Lower leg skin (tissue), 4 donors: Measurements from ENCODE around the gene CDX1. TPM values are rescaled to one million over a fixed set of nuclear protein-coding genes. Genes with fewer than 3 reads are reported as not detected.
A peak's percentile ranks its signal among the peaks of the same experiment; 100 is the strongest.

ENCODE experiments used
- DNase-seq, 2 donors: peaks; one replicate each; pipeline ENCODE4 v3.0.0-alpha.2; 2019; ENCODE audit warnings: low spot score in 2 of 2
- H3K4me3 ChIP-seq: fragments of 200-600 bp; sonication (generic); 2 replicates; pipeline ENCODE4 v1.5.1; 2017; ENCODE audit warnings: mild to moderate bottlenecking, low read depth; ENCODE audit not compliant: poor library complexity, severe bottlenecking
- POLR2A ChIP-seq, 2 donors: fragments of 450-650 bp; IDR thresholded peaks; one replicate each; pipeline ENCODE4 v1.6.1; 2016 to 2017; ENCODE audit warnings: antibody characterized with exemption in 2 of 2, mild to moderate bottlenecking in 1 of 2, moderate library complexity in 1 of 2
- WGBS, 2 donors: methylation state at CpG; one replicate each; pipeline ENCODE4 v1.1.5; 2018; 5-methylcytosine and 5-hydroxymethylcytosine counted together
- intact Hi-C: fragments of 100-400 bp; cut with DNase I; formaldehyde crosslinking; loops from one replicate; pipeline ENCODE4 v1.15.0; 2023; ENCODE audit warnings: low total_unique reads
- total RNA-seq, 4 donors: library from RNA; depleted of rRNA; stranded (reverse); fragments of >200 nt; gene quantifications; one replicate each; pipeline ENCODE4 v1.1.0, GENCODE V29; 2016
- TF ChIP-seq, protein P1 (sequence below), 3 donors: fragments of 450-650 bp; IDR thresholded peaks; one replicate each; pipeline ENCODE4 v1.5.1; 2016; ENCODE audit warnings: antibody characterized with exemption in 3 of 3, mild to moderate bottlenecking in 3 of 3, moderate library complexity in 2 of 3

CDX1 gene
- total RNA-seq, 4 donors from 2014 or later: not detected

- intact Hi-C loops: no loop called here
- no peak for DNase-seq
- H3K4me3 ChIP-seq: no peak overlapping the region
- WGBS, 2 donors: 70 to 73% methylated on average over 2 of the region's 2 CpGs
- TF ChIP-seq, protein P1, sequence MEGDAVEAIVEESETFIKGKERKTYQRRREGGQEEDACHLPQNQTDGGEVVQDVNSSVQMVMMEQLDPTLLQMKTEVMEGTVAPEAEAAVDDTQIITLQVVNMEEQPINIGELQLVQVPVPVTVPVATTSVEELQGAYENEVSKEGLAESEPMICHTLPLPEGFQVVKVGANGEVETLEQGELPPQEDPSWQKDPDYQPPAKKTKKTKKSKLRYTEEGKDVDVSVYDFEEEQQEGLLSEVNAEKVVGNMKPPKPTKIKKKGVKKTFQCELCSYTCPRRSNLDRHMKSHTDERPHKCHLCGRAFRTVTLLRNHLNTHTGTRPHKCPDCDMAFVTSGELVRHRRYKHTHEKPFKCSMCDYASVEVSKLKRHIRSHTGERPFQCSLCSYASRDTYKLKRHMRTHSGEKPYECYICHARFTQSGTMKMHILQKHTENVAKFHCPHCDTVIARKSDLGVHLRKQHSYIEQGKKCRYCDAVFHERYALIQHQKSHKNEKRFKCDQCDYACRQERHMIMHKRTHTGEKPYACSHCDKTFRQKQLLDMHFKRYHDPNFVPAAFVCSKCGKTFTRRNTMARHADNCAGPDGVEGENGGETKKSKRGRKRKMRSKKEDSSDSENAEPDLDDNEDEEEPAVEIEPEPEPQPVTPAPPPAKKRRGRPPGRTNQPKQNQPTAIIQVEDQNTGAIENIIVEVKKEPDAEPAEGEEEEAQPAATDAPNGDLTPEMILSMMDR (IDR thresholded peaks at IDR 0.05): no peak
Measured at GRCh38 chr5:150153483-150153882, 13.1 kb upstream of the CDX1 start.

- peak overlapping the region; percentile 40 for H3K4me3 ChIP-seq
- intact Hi-C loops: no loop called here
- DNase-seq: no peak
- 52% methylated on average over 9 of the region's 9 CpGs for WGBS, 2 donors
- TF ChIP-seq, protein P1 (IDR thresholded peaks at IDR 0.05): no peak
- no peak for TF ChIP-seq POLR2A (IDR thresholded peaks at IDR 0.05)
Measured at GRCh38 chr5:150153957-150154617, 12.5 kb upstream of the CDX1 start.

DNA sequence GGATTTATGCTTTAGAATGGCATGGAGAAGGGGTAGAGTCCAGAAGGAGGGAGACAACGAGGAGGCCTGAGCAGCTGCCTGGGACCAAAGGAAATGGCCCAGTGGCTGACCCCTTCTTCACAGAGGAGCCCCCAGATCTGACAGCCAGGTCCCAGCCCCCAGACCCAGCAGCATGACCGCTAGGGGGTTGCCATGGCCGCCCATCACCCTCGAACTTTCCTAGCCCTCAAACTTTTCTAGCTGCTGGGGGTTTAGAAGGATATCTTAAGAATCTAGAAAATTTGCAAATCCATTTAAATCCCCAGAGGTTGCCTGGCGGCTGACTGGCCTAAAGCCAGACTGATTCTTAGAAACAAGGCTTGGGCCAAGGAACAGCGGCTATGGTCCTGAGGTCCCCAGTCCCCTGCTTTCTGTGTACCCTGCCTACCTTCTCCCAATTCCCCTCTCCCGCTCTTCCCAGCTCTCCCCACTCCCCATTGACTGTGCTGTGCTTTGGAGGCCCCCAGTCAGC, 11.9 kb upstream of the CDX1 start:
- TF ChIP-seq, protein P1 (IDR thresholded peaks at IDR 0.05): no peak
- no peak for TF ChIP-seq POLR2A (IDR thresholded peaks at IDR 0.05)
- no peak for DNase-seq
- 45 to 54% methylated on average over 7 of the region's 7 CpGs for WGBS, 2 donors
- intact Hi-C loops: no loop called here
- H3K4me3 ChIP-seq: peak overlapping the region; percentile 40

GRCh38 chr5:150155258-150156026, 11.1 kb upstream of the CDX1 start, which contains the start of gene PDGFRB:
TSS of gene PDGFRB (minus strand) at chr5:150155845. CDS start at chr5:150137047, 18,798 bp downstream.
- DNase-seq: peak; percentile 87 to 98
- intact Hi-C loops: no loop called here
- 5 to 18% methylated on average over 15 to 17 of the region's 17 CpGs for WGBS, 2 donors
- TF ChIP-seq, protein P1 (IDR thresholded peaks at IDR 0.05): no peak
- peak in 1 of 2 donors; percentile 35 for TF ChIP-seq POLR2A (IDR thresholded peaks at IDR 0.05)
- peak within 1 kb of the TSS; percentile 40 for H3K4me3 ChIP-seq

DNA sequence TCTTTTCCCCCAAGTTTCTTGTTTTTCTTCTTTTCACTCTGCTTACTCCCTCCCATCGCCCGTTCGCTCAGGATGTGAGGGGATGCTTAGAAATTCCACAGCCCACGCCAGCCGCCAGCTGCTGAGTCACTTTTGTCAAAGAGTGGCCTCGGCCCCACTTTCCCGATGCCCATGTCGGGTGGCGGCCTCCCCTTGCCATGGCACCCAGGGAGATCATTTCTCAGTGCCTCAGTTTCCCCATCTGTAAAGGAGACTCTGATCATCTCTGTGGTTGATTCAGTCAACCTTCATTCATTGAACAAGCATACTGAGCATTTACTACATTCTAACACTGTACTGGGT, 10.6 kb upstream of the CDX1 start:
- TF ChIP-seq, protein P1 (IDR thresholded peaks at IDR 0.05): no peak
- no peak for TF ChIP-seq POLR2A (IDR thresholded peaks at IDR 0.05)
- WGBS, 2 donors: 11 to 12% methylated on average over 9 of the region's 9 CpGs
- no peak overlapping the region for H3K4me3 ChIP-seq
- intact Hi-C loops: no loop called here
- no peak for DNase-seq
